ENCODE results near the gene GAN.

Gene GAN

DNA sequence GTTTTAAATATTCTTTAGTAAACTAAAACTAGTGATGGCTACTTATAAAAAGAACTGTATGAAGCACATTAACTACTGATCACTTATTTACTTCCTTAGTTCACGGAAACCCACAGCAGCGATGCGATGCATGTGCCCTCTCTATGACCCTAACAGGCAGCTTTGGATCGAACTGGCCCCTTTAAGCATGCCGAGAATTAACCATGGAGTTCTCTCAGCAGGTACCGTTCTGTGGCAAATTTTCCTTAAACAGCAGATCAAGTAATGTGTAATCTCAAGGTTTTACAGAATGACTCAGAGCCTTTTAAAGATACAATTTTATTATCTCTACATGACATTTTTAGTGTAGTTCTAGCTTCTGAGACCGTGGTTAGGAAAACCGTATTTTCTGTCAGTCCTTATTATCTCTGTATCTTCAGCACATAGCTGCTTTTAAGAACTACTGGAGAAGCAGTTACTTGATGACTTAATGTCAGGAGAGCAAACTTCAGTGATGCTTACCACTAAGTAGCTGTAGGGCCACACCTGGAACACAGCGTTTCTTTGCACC, 43.0 kb downstream of the GAN start:
- DNase-seq: no peak

DNA sequence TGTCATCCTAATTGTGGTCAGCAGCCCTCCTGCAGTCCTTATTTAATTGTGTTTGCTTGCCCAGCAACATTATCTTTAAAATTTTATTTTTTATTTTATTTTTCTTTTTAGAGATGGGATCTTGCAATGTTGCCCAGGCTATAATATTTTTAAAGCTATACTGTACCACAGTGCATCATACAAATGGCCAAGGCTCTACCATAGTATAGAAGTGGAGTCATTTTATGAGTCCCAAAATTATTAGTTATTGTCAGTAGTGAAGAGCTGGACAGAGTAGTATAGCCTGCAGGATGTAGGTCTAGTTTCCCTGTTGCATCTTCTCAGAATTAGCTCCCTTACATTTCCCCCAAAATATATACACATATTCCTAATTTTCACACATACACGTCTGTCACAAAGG, 44.1 kb downstream of the GAN start:
- DNase-seq: no peak

DNA sequence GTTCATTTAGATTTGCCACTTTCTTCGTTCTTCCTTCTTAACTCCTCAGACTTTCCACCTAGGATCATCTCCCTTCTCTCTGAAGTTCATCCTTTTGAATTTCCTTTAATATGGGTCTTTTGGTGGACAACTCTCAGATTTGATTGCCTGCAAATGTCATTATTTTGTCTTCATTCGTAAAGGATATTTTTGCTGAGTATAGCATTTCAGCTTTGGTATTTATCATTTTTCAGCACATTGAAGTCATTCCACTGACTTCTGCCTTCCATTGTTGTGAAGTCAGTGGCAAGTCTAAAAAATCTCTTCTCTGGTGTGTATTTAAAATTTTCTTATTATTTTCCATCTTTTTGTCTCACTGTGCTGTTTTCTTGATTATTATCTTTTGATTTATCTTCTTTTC, 45.4 kb downstream of the GAN start:
- DNase-seq: no peak

DNA sequence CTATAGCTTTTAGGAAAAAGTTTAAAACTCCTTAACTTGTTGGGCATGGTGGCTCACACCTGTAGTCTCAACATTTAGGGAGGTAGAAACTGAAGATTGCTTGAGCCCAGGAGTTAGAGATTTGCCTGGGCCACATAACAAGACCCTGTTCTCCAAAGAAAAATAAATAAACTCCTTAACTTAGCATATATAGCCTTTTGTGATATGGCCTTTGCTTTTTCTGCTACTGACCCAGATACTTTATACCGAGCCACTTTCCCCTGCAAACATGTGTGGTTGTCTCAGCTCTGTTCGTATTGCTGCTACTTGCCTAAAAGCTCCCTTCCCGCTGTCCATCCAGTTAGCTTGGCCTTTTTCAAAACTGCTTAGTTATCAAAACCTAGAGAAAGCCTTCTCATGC, 51.0 kb downstream of the GAN start:
- no peak for DNase-seq

DNA sequence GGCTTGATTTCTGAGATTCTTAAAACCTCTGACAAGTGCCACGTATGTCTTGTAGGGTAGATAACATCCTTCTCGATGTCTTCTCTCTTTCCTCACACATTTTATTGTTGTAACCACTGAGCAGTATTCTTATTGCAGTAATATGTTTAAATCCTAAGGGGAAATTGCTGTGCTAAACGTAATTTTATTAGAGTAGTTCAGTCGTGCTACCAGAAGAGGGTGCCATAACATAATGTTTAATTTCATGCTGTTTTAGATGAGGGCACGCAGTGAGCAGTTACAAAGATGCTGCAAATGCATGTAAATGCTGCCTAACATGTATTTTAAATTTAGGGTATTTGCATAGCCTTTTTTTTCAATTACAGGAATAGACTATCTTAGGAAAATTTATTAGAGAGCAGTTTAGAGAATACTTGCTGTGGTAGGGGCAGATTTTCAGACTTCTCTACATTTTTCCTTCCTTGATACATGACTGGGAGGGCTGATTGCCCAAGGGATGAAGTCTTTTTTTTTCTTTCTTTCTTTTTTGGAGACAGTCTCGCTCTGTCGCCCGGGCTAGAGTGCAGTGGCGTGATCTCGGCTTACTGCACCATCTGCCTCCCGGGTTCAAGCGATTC, 51.7 kb downstream of the GAN start:
- DNase-seq: no peak

DNA sequence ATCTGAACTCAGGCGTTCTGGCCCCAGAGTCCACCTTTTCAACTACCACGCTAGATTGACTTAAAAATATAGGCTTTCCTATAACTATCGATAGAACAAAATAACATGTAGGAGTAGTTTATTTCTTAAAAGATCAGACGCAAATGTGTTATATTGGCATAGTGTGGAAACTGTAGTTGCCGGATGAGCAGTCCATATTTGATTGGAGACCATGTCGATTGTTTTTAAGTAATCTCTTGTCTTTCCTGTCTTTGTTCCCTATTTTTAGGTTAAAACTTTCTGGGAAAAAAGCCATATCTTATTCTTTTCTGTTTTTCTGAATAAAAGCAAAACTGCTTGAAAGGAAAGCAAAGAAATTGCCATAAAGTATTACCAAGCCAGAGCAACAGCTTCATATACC, 53.1 kb downstream of the GAN start:
- DNase-seq: no peak

DNA sequence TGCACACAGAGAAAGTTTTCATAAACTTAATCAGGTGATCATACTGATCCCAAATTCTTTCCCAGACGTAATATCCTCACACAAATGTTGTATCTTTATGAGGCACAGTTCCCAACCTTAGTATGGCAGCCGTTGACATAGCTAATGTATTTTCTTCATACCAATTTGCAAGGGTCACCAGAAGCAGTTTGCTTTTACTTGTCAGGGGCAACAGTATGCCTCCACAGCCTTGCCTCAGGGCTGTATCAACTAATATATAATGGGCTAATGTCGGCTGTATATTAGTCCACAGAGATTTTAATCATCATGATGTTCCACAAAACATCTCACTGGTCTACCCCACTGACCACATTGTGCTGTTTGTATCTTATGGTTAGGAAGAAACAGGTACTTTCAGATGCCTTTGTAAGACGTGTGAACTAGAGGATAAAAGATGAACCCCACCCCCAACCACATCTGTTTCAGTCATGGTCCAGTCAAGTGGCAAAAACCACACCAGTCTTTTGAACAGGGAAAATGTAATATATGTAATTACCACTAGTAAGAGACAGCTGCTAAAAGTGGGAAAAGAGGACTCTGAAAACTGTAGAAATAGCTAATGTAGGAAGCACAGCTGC, 55.2 kb downstream of the GAN start:
- no peak for DNase-seq

DNA sequence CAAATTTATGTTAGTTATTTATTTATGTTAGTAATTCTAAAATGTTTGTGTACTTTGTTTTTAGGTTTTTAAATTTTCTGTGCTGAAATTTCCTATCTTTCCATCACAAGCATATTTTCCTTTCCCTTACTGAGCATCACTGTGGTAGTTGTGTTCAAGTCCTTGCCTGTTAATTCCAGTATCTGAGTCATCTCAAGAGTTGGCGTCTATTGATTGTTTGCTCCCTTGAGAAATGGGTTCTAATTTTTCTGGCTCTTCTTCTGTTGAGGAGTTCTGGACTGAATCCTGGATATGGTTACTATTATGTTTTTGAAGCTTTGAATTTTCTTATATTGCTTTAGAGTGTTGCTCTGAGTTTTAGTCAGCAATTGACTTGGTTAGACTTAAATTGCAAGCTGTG, 56.3 kb downstream of the GAN start:
- DNase-seq: no peak

DNA sequence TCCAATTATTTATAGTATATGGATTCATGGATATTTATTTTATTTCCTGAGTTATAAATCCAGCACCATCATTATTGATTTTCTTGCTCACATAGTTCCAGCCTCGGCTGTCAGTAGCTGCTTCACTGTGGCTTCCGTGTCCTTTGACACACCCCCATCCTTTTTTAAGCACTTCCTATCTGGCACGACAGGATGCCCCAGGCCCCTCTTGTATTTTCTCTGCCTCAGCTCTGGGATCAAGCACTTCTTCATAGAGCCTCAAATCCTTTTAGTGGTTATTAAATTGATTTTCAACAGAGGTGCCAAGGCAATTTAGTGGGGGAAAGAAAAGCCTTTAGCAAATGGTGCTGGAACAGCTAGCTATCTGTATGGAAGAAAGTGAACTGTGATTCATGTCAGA, 59.8 kb downstream of the GAN start:
- DNase-seq: no peak

DNA sequence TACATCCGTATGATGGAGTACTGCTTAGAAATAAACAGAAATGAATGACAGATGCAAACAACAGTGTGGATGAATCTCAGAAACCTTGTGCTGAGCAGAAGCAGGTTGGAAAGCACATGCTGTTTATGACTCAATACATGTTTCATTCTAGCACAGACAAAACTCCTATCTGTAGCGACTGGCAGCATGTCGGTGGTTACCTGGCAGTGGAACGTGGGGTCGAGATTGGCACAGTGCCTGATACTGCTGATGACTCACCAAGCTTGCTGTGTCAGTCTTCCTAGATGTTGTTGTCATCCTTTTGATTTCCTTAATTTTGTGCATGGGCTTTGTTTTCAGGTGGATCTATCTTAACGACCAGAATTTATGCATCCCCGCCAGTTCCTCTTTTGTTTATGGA, 62.1 kb downstream of the GAN start:
- DNase-seq: no peak

DNA sequence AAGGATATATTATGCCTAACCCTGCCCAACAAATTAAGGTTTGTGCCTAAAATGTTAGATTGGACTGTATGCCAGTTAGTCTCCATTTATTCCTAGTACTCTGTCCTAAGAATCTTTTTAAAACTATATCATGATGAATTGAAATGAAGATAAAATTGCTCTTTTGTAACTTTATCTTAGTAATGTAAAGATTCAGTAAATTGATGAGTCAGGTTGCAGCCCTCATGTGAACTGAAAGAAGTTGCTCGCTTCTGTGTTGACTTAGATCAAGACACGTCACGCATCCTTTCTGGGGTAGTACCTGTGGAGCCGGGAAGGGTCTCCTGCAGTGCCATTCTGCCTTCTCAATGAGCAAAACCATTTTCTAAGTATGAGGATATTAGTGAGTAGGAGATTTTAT, 63.3 kb downstream of the GAN start:
- no peak for DNase-seq

DNA sequence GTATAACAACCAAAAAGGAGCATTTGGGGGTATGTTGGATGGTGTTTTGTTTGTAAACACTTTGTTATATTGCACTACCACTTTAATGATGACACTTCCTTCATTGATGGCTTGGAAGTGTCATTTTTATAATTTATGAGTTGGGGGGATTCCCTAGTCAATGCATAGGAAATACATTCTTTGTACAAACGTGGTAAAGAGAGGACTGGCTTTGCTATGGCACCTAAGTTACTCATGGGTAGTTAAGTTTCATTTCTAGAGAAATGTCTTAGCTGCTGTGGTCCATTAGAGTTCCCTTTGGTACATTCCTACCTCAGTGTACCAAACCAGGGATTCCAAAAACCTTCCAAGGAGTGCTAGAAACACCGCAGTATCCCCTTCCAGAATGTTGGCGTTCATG, 66.2 kb downstream of the GAN start:
- no peak for DNase-seq

DNA sequence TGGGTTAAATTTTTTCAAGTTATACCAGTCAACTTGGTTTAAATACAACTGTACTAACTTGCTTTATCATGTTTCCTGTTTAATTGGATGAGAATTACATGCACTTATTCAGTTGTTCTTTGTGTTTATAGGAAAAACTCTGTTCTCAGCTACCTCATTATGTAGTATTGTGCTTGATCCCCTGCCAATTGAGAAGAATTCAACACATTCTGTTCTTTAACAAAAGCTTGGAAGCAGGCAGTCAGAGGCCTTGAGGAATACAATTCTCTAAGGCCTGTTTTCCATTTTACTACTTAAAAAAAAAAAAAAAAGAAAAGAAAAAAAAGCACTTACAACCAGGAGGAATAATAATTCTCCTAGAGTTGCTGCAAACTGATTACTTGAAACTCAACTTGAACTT, 69.2 kb downstream of the GAN start:
- no peak for DNase-seq

DNA sequence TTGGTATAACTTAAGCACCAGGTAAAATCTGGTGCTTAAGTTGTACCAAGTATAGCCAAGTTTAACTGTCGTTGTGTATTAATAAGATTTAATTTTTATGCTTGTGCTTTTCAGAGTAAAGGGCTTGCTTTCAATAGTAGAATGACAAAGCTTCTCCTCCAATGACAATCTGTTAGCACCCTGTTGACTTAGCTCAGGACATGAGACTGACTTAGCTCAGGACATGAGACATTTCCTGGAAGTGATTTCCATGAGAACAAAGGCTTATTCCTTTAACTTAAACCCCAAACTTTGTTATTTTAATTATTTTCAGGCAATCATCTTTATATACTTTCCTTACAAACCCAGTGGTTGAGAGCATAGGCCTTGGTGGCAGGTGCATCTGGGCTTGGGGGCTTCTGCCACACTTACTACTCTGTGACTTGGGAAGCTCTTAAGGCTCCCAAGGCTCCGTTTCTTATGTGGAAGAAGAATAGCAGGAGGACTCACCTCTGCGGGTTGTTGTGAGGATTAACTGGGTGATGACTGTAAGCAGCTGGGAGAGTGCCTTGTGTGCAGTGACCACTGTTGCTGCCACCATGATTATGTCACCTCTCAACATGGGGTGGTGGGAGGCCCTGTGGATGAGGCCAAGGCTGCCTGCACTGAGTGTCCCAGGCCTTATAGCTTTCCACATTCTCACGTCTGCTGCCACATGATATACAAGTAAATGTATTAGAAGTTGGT, 70.4 kb downstream of the GAN start:
- DNase-seq: no peak

DNA sequence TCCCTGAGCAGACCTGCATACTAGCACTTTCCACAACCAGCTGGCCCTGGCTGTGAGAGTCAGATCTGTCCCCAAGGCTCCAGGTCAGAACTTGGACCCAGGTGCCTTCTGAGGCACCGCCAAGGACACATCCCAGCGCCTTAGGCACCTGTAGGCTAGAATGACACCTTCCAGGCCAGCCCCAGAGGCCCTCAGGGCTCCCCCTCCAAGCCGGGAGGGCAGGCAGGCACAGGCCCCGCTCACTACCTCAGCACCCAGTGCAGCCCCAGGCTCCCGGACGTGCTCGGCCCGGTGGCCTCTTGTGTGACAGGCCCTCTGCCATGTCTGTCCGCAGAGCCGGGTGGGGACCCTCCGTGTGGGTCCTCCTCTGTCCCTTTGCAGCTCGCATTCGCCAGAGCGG, 73.6 kb downstream of the GAN start:
- DNase-seq: no peak

DNA sequence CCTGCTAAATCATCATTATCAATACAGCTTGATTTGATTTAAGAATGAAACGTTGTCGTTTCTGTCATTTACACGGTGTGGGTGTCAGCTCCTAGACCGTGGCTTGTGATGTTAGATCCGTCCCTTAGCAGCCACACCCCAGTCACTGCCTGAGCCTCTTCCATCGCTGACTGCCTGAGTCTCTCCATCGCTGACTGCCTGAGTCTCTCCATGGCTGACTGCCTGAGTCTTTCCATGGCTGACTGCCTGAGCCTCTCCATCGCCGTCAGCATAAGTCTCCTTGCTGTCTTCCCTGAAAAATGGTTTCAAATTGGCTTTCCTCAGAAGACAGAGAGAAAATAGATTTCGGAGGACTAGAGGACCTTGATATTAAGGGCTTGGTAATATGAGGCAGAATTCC, 76.1 kb downstream of the GAN start:
- DNase-seq: no peak

DNA sequence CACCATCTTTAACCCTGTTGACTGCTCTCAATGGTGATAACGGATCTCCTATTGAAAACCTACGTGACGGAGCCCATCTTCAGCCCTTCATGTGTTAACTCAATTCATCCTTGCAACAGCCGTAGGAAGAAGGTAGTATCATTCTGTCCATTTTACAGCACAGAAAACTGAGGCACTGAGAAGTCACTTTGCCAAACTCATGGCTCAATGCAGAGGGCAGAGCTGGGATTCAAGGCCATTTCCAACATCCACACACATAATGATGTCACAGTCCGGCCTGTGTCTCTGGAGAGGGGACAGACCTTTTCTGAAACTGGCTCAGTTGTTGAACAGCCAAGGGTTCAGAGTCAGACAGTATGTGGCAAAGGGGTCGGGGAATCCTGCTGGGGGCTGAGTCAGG, 77.2 kb downstream of the GAN start:
- DNase-seq: no peak

DNA sequence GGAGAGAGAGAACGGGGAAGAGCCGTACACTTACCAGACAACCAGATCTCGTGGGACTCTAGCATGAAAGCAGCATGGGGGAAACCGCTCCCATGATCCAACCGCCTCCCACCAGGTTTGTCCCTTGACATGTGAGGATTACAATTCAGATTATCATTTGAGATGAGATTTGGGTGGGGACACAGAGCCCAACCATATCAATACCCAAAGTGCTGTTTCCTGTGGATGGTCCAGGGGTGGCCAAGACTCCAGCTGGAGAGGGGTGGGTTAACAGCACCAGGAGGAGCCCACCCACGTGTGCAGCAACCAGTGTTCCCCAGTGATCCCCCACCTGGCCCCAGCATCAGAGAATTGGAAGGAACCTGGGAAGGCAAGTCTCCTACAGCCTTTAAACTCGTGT, 79.7 kb downstream of the GAN start:
- no peak for DNase-seq

DNA sequence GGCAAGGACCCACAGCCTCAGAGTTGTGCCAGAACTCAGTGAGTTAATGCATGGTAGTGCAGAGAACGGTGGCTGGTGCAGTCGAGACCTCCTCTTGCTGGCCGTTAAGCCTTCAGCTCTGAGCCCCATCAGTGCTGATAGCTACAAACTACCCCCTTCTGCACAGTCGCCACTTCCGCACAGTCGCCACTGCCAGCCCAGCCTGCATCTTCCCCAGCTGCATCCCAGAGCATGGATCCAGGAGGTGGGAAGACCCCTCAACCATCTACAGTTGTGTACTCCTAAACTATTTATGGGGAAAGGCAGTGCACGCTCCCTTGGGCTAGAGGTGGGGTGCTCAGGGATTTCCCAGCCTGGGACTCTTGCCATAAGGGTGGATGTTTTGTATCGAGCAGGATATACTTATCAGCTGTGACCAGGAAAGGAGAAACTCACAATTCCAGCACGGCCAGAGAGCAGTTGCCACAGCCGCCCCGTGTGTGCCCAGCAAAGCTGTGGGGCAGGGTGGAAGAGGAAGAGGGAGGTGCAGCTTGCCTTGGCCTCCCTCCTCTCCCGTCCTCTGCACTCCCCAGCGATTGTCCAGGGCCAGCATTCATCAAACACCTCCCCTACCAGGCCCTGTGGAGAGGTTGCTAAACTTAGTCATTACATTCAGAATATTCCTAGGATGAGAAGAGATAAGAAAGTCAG, 80.3 kb downstream of the GAN start:
- no peak for DNase-seq

DNA sequence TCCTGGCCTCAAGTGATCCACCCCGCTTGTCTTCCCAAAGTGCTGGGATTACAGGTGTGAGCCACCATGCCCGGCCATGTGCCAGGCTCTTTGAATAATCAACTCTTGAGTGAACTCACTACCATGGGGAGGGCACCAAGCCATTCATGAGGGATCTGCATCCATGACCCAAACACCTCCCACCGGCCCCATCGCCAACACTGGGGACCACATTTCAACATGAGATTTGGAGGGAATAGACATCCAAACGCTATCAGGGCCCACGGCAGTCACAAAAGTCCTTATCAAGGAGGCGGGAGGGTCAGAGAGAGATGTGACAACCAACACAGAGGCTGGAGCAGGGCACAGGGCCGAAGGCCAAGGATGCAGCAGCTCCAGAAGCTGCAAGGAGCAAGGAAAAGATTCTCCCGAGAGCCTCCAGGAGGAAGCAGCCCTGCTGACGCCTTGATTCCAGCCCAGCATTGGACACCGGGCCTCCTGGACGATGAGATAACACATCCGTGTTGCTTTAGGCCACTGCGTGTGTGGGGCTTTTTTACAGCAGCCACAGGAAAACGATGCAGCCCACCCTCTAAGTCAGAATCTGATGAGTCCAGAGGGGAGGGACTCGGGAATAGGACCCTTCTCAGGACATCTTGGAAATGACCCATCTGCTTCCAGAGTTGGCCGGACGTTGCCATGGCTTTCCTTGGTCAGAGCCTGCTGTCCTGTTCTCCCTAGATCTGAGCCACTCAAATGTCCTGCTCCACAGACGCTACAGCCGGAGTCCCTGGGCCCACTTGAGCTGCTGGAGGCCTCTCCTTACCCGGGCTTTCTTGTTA, 82.5 kb downstream of the GAN start:
- DNase-seq: no peak

DNA sequence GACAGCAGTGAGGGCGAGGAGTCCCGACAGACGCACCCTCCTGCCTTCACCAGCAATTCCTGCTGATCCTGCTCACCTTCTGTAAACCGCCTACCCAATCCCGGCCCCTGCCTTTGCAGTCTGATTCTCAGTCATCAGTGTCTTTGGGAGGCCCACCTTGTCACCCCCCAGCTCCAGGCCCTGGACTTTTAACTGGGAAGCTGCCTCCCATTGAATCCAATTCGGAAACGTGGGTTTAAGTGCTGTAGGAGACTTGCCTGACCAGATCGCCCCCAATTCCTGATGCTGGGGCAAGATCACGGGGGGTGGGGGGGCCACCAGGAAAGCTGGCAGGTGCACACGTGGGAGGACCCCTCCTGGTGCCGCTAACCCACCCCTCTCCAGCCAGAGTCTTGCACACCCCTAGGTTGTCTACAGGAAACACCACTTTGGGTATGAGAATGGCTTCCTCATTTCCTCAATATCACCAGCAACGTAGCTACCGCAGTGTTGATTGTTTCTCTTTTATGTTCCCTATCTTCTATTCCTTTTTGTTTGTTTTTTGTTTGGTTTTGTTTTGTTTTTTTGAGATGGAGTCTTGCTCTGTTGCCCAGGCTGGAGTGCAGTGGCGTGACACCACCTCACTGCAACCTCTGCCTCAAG, 83.2 kb downstream of the GAN start:
- no peak for DNase-seq

DNA sequence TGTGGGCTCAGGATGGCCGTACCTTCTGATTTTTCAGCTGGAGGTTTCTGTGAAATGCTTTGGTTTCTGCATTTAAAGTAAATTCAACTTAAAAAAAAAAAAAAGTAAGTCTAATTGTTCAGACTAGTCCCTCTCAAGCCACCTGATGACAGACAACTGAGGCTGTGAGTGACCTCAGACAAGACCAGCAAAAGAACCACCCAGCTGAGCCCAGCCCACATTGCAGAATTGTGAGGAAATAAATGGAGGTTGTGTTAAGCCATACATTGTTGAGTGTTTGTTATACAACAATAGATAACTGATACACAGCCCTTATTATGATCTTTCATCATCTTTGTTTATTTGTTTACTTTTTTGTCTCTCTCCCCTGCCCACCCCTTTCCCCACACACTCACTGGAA, 85.1 kb downstream of the GAN start:
- DNase-seq: no peak
